GM23338 (cell line): ENCODE data around the gene GPATCH1.

Experiments used
- EZH2 ChIP-seq: fragments of 200-600 bp; sonication (generic); IDR thresholded peaks from one replicate; pipeline ENCODE4 v1.8.0; 2017; ENCODE audit warnings: antibody characterized with exemption, mild to moderate bottlenecking, low read depth; ENCODE audit not compliant: unreplicated experiment
- TF ChIP-seq, protein P1 (sequence below), 2 experiments: fragments of 200-600 bp in 1 of 2; sonication (generic) in 1 of 2; conservative IDR thresholded peaks; 2 replicates each; pipeline versions ENCODE4 v1.5.1 to v1.6.1; 2016 to 2017; ENCODE audit warnings: antibody characterized with exemption in 2 of 2, low read depth in 2 of 2, mild to moderate bottlenecking in 2 of 2, moderate library complexity in 1 of 2
- TF ChIP-seq, protein P2 (sequence below): IDR thresholded peaks from one replicate; pipeline ENCODE4 v1.6.1; 2018; ENCODE audit warnings: antibody characterized with exemption; ENCODE audit not compliant: unreplicated experiment

DNA sequence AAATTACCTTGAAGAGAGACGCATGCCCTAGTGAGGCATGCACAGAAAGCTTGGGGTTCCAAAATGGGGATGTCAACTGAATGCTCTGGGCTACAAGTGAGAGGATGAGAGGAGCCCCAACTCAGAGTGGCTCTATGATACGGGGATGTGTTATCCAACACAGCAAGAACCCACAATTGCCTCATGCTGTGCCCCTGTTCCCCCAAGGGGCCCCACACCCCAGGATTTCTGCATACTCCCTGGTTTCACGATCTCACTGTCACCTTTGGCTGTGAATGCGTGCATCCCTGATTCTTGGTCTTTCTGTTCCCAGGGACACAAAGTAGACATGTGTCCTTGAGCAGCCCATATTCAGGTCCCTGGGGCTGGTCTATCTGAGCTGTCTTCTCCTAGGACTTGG, 80.2 kb downstream of the GPATCH1 start:
- TF ChIP-seq, protein P1, sequence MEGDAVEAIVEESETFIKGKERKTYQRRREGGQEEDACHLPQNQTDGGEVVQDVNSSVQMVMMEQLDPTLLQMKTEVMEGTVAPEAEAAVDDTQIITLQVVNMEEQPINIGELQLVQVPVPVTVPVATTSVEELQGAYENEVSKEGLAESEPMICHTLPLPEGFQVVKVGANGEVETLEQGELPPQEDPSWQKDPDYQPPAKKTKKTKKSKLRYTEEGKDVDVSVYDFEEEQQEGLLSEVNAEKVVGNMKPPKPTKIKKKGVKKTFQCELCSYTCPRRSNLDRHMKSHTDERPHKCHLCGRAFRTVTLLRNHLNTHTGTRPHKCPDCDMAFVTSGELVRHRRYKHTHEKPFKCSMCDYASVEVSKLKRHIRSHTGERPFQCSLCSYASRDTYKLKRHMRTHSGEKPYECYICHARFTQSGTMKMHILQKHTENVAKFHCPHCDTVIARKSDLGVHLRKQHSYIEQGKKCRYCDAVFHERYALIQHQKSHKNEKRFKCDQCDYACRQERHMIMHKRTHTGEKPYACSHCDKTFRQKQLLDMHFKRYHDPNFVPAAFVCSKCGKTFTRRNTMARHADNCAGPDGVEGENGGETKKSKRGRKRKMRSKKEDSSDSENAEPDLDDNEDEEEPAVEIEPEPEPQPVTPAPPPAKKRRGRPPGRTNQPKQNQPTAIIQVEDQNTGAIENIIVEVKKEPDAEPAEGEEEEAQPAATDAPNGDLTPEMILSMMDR (conservative IDR thresholded peaks at IDR 0.05; ENCODE audit: low read depth in 2 of 2) = no peak
- TF ChIP-seq EZH2 = no peak
- TF ChIP-seq, protein P2, sequence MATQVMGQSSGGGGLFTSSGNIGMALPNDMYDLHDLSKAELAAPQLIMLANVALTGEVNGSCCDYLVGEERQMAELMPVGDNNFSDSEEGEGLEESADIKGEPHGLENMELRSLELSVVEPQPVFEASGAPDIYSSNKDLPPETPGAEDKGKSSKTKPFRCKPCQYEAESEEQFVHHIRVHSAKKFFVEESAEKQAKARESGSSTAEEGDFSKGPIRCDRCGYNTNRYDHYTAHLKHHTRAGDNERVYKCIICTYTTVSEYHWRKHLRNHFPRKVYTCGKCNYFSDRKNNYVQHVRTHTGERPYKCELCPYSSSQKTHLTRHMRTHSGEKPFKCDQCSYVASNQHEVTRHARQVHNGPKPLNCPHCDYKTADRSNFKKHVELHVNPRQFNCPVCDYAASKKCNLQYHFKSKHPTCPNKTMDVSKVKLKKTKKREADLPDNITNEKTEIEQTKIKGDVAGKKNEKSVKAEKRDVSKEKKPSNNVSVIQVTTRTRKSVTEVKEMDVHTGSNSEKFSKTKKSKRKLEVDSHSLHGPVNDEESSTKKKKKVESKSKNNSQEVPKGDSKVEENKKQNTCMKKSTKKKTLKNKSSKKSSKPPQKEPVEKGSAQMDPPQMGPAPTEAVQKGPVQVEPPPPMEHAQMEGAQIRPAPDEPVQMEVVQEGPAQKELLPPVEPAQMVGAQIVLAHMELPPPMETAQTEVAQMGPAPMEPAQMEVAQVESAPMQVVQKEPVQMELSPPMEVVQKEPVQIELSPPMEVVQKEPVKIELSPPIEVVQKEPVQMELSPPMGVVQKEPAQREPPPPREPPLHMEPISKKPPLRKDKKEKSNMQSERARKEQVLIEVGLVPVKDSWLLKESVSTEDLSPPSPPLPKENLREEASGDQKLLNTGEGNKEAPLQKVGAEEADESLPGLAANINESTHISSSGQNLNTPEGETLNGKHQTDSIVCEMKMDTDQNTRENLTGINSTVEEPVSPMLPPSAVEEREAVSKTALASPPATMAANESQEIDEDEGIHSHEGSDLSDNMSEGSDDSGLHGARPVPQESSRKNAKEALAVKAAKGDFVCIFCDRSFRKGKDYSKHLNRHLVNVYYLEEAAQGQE = no peak
